Endometrium (tissue), 2 donors: ENCODE data around the gene NXN.
"Not testable (repeated sequence)": the region's sequence is repeated elsewhere in the genome, so short reads cannot be mapped to it uniquely, and the experiment has no call there.

Source experiments
- FAIRE-seq: peaks from 2 replicates; lab custom pipeline; 2012; peaks lifted over from hg19 to GRCh38; lab: Jason Lieb, UNC
- donor health status: control.
- donor health status: control.

NXN gene

DNA sequence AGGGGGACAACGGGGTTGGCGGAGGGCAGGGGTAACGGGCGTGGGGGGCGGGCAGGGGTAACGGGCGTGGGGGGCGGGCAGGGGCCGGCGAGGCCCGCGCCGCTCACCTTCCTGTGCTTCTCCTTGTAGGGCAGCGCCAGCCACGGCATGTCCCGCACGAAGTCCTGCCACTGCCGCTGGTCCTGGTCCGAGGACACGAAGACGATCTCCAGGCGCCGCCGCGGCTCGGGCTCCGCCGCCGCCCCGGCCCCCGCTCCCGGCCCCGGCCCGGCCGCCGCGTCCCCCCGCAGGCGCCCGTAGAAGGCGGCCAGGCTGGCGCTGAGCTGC, 401 bp downstream of the NXN start:
- no peak for FAIRE-seq

DNA sequence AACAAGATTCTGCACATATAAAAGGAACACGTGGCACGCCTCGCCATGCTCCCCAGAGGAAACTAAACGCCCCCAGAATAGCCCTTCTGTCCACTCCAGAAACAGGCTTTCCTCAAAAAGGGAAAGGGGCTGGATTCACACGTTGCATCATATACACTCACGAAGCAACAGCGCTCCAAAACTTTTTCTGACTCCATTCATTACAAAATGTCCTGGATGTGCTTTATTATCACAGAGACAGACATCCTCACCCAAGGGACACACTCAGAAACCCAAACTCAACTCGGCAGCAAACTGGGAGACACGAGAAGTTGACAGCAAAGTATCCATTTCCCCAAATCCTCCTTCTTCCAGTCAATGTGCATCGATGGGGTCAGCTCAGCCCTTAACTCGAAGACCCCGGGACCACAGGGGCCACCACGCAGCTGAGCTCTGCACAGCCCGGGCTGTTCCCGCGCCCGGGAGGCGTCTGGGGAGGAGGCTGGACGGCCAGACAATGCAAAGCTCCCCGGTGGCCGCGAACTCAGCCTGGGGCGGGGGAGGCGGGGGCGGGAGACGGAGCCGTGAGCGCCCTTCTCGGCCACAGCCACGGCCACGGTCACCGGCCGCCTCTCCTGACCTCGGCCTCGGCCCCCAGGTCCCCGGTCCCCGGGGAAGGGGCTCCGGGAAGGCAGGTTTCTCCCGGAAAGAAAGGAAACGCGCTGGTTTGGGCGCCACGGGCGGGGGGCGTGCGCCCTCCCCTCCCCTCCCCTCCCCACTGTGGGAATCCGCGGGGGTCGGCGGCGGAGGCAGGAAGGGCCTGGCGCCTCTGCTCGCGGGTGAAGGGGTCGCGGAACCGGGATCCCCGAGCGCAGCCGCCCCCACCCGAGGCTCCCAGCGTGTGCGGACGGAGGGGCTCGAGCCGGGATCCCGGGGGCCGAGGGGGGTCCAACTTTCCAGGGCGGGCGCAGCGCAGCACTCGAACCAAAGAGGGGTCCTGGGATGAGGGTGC, 1.2 kb downstream of the NXN start:
- no peak for FAIRE-seq

DNA sequence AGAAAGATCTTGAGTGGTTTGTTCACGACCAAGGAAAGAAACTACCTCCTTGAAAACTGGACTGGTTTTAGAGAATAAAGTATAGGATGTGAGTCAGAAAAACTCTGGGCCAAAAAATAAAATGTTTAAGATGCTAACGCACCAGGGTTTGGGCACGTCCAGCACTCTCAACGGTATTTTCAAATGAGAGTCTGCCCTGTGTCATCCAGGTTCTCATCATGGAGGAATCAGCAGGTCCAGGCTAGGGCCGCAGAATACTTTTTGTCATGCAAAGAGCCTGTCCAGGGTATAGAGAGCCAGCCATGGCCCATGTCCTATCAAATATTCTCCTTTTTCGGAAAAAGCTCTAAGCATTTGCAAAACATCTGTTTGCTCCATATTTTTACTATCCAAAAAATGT, 2.4 kb downstream of the NXN start:
- FAIRE-seq: no peak

DNA sequence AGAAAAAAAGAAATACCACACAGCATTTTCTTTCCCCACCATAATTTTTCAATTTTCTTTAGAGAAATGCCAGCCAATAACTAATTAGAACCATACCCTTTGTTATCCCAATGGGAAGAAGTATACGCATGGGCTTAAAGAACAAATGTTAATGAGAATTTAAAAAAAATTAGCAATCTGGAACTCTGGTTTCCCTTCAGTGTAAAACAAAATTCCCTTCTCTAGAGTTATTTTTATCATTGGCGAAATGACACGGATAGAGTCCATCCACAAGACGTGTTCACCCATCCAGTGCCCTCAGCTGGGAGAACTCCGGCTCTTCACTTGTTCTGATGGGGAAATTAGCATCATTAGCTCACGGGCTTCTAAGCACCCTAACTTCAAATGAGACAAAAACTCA, 3.3 kb downstream of the NXN start:
- FAIRE-seq: no peak

DNA sequence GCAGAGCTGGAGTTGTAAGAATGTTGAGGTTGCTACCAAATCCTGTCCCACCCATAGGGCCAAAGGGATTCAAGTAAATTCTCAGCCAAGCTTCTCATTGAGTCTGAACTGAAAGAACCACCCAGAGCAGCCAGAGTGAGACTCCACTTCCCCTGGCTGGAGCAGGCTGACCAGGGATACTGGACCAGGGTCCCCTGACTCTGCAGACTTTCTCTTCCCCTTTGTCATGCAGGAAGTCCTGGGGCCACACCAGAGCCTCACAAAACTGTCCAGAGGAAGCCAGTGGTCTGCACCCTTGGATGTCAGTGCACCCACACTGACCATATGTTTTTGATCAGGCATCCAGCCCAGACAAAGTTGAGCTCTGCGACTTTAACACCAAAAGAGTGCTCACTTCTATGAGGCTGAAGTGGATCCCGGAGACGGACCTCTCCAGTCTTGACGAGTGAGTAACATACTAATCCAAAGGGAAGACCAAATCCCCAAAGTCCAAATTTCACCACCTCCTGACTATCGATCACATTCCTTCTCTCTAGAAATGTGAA, 4.1 kb downstream of the NXN start:
- FAIRE-seq: no peak

DNA sequence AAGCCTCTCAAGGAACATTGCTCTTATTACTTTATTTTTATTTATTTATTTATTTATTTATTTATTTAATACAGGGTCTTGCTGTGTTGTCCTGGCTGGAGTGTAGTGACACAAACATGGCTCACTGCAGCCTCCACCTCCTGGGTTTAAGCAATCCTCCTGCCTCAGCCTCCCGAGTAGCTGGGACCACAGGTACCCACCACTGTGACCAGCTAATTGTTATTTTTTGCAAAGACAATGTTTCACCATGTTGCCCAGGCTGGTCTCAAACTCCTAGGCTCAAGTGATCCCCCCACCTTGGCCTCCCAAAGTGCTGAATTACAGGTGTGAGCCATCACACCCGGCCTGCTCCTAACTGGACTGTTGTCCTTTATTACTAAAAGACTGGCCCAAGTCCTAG, 4.8 kb downstream of the NXN start:
- FAIRE-seq: not testable (repeated sequence)

DNA sequence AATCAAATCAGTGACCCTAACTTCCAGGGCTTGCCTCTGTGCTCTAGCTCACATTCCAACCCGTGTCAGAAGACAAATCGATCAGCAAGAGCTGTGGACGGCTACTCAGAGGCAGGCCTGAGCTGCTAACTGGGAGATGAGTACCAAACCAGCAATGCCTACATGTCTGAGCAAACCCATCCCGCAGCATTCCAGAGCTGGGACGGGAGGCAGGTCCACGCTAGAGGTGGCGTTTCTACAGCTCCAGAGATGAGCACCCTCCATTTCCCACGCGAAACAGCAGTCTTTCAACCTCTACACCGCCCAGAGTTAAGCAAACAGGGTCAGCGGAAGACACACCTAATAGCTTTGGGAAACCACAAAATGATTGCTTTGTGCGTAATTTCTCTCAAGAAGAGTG, 6.5 kb downstream of the NXN start:
- FAIRE-seq: no peak

DNA sequence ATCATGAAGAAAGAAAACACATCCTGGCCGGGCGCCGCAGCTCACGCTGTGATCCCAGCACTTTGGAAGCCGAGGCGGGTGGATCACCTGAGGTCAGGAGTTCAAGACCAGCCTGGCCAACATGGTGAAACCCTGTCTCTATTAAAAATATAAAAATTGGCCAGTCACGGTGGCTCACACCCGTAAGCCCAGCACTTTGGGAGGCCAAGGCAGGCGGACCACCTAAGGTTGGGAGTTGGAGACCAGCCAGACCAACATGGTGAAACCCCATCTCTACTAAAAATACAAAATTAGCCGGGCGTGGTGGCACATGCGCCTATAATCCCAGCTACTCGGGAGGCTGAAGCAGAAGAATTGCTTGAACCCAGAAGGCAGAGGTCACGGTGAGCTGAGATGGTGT, 7.7 kb downstream of the NXN start:
- FAIRE-seq: not testable (repeated sequence)

DNA sequence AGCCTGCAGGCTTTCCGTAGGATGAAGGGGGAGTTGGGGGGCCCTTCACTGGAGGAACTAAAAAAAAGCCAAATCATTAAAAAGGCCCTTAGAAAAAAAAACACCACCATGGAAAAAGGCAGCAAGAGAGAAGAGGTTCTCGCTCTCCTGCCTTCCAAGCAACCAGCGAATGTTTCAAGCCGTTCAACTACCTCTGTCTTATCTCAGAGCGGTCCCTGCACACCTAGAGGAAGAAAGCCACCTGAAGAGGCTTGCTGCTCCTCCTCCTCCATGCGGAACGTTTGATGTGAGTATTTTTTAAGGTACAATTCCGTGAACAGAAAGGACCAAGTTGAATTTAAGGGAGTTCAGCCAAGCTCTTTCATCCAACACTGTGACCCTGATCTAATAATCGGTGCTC, 9.2 kb downstream of the NXN start:
- FAIRE-seq: no peak

DNA sequence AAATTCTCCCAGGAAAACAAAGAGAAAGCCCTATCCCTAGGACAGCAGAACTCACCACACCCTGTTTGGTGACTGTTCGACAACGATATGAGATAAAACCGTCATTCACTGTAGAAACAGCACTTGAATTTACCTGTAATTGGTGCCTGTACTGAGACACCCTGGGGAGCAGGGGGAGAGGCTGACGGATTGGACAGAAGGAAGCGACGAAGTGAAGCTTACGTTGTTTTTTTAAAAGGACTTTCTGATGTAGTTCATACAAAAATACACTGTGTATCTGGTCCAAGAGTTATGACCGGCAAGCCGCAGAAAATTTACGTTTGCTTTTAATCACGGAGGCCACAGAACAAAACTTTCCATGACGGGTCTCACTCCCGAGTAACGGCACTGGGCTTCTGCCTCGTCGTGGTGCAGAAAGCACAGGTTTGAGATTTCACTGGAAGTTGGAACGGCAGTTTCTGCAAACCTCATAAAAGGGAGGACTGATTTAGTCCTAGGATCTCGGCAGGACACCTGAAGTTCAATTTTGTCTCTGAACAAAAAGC, 9.7 kb downstream of the NXN start:
- FAIRE-seq: no peak

DNA sequence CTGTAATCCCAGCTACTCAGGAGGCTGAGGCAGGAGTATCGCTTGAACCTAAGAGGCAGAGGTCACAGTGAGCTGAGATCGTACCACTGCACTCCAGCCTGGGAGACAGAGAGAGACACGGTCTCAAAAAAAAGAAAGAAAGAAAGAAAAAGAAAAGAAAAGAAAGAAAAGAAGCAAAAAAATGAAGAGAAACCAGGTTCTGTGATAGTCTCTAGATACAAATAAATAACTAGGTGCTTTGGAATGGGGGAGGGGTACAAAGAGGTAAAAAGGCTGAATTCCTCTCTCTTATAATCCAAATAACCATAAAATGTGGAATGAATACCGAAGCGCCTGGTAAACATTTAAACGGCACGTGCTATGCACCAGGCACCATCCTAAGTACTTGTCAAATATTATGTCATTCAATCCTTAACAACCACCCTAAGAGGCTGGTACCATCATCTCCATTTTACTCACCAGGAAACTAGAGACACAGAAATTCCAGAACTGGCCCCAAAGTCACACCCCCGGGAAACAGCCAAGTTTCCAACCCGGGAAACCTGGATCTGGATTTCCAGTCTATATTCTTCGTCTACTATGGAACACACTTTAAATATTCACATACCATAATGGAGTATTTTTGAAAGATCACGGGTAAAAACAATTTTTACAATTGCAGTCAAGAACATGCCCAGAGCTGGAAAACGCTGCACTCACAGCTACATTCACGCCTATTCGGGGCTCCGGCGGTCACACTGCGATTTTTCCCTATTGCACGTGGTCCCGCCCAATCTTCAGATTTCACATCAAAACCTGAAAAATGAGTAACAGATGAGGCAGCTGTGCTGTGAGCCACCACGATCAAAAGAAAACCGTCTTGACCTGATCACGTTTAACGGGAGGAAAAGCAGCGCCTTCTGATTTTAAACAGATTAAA, 10.5 kb downstream of the NXN start:
- peak; percentile 88 for FAIRE-seq

DNA sequence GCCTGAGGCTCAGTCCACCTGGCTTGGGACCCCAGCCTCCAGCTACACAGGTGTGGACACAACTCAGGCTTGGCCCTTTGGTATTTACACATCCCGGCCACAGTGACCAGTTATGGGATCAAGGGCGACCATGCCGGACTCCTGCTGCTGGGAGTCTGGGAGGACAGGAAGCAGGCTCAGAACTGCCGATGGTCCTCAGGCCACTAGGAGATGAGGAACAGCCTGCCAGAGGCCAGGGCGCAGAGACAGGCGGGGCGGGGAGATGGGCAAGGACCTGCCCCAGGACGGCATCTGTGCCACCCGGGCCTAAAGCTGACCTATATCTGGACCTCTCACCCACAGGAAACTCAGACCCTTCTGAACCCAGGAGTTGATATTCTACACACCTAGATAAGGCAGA, 12.5 kb downstream of the NXN start:
- FAIRE-seq: no peak

DNA sequence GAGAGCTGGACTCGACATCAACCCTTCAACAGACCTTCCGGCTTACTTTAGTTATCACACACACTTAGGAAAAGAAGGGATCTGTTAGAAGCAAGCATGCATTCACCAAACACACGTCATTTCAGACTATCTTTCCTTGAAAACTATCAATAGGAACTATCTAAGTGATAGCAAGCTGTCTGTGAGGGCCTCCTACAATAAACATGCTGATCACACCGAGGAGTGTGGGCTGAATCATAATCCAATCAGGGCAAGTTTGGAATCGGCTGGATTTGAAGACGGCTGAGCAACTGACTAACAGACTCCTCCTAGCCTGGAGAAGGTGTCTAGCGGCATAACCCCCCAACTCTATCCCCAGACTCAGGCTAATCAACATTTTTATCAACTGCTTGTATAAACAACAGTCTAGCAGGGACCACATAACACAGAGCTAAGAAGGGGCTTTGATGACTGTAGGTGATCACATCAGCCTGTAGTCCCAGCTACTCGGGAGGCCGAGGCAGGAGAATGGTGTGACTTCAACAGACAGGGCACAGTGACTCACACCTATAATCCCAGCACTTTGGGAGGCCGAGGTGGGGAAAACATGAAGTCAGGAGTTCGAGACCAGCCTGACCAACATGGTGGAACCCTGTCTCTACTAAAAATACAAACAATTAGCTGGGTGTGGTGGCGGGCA, 14.1 kb downstream of the NXN start:
- FAIRE-seq: no peak

DNA sequence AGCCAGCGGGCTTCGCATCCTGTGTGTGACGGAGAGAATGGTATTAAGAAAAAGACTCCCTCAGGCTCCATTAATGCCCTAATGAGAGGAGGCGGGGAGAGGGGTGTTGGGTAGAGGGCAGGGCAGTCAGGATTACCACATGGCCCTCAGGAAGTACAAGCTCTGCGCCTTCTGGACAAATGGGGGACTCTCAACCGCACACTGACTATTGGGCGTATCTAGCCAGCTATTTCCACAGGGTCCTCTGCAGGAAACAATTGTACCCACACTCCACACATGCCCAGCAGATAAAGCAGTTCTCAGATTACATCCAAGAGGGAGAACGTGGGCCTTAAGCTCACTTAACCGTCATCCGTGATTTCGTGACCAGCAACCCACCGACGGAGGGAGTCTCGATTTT, 14.7 kb downstream of the NXN start:
- FAIRE-seq: no peak

DNA sequence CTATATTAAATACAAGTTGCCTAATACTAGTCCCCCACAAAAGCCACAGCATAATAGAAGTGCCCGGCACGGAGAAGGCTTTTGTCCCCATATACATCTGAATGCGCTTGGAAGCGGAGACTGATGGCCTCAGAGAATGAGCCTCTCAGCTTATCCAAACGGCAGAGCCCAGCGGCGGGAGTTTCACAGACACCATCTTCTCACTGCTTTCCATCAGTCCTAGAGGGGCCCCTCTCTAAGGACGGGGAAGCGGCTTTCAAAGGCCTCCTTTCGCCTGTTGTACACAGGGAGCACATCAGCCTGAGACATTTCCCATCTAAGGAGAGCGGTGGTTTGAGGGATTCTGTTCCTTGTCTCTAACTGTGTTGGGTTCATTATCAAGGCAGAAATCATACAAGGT, 16.9 kb downstream of the NXN start:
- no peak for FAIRE-seq

DNA sequence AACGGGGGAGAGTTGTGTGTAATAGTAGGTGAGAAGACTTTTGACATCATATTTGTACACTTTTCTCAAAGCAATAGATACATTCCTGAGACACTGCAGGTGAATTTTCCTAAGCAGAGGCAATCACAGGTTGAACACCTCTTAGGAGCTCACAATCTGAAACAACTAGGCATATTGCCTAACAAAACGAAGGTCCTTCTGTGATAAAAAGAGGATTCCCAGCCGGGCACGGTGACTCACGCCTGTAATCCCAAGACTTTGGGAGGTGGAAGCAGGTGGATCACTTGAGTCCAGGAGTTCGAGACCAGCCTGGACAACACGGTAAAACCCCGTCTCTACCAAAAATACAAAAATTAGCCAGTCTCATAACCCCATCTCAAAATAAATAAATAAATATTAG, 17.4 kb downstream of the NXN start:
- no peak for FAIRE-seq

DNA sequence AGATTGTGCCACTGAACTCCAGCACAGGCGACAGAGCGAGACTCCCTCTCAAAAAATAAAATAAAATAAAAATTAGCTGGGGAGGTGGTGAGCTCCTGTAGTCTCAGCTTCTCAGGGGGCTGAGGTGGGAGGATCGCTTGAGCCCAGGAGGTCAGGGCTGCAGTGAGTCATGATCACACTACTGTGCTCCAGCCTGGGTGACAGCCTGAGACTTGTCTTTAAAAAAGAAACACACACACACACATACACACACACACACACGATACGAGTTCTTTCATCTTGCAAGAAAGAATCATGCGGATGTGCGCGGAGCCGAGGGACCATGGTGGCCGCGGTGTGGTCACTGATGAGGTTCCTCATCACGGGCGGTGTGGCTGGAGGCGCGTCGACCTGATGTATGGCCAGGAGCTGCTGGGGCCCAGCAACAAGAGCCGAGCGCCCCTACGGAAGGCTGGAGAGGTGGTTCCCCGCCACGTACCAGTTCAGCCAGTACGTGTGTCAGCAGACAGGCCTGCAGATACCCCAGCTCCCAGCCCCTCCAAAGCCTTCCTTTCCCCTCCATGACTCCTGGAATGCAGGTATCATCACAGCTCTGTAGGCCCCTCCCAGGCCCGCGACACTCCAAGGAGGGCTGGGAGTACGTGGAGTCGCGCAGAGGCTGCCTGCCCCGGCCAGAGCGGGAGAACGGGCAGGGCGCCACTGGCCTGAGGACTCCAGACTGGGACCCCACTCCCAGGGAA, 20.7 kb downstream of the NXN start:
- FAIRE-seq: no peak

DNA sequence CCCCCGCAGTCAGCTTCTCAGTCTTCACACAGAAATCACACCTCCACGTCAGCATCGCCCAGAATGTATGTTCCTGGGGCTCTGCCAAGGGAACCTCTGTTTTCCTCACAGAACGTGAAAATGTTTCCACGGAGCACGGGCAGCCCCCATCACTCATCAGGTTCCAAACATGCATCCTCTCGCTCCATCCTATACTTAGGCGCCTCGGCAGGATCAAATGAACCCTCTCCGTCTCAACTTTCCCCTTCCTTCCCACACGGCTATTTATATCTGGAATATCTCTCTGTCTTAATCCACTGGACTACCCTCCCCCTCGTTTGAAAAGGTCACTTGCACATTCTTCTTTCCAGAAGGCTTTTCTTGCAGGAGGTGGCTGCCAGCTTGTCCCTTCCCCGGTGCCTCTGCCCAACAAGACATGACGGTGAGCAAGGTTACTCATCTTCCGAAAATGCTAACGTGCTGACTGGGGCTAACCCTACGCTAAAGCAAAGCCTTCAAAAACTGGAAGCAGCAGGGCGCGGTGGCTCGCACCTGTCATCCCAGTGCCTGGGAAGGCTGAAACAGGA, 21.6 kb downstream of the NXN start:
- FAIRE-seq: no peak

DNA sequence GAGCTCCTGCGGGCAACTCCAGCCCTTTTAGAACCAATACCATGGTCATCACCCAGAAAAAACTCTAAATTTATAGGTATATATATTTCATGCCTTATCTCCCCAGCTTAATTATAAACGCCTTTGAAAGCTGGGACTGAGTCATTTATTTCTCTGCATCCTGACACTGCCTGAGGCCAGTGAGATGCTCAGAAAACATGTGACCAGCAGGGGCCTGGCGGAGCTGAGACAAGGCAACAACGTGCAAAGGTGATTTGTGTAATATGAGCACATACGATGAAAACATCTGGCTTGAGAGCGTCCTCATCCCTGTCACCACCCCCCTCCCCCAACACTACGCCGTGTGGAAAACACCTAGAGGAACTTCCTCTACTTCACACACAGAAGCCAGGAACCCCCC, 22.7 kb downstream of the NXN start:
- no peak for FAIRE-seq

DNA sequence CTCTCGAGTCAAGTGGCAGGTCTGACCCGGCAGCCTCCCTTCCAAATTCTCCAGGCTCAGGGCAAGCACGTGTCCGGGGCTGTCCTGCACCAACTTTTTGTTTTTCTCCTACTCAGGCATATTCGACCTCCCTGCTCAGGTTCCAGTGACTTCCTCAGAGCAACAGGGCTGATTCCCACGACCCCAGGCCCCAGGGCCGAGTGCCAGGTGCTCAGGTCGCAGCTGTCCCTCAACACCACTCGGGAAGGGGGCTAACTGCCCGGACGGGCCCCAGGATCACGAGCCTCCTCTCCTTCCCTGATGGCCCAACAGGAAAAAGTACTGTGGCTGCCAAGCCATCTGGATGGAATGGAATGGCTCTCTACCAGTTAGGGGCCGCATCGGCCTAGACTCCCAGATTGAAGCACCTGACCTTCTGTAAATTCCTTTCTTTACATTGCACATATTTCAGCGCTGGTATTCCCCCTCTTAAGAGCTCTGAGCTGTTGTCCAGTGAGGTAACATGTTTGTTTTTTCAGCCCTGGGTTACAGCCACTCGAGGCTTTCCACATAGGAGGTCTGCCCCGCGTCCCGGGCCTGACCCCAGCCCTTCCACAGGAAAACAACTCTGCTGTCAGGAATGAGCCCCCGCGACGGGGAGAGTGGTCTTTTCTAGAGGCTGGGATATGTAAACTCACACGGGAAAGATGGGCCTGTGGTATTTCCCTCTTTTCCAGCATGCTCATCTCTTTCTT, 25.0 kb downstream of the NXN start:
- FAIRE-seq: no peak
